GM12873 (cell line): Measurements from ENCODE around the gene CMTR1.

Experiments
- TF ChIP-seq, protein P1 (sequence below): IDR thresholded peaks from 2 replicates; pipeline ENCODE4 v1.5.1; 2012; ENCODE audit warnings: low read depth, mild to moderate bottlenecking, moderate library complexity, low read length, control low read depth; ENCODE audit not compliant: insufficient read depth; ENCODE audit errors: missing control alignments

The CMTR1 gene

DNA sequence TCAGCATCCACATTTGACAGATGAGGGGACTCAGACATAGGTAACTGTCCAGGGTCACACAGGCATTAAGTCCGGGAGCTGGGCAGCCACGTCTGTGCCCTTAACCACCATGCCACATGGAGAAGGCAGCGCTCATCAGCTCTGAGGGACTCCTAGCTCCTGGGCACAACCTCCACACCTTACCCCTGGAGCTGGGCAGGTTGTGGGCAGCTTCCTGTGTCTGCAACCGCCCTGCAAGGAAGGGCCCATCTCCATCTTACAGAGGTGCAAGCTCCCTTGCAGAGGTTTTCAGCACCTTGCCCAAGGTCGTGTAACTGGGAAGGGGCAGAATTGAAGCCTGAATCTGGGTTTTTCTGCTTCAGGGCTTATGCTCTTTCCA, 58.8 kb downstream of the CMTR1 start:
- TF ChIP-seq, protein P1, sequence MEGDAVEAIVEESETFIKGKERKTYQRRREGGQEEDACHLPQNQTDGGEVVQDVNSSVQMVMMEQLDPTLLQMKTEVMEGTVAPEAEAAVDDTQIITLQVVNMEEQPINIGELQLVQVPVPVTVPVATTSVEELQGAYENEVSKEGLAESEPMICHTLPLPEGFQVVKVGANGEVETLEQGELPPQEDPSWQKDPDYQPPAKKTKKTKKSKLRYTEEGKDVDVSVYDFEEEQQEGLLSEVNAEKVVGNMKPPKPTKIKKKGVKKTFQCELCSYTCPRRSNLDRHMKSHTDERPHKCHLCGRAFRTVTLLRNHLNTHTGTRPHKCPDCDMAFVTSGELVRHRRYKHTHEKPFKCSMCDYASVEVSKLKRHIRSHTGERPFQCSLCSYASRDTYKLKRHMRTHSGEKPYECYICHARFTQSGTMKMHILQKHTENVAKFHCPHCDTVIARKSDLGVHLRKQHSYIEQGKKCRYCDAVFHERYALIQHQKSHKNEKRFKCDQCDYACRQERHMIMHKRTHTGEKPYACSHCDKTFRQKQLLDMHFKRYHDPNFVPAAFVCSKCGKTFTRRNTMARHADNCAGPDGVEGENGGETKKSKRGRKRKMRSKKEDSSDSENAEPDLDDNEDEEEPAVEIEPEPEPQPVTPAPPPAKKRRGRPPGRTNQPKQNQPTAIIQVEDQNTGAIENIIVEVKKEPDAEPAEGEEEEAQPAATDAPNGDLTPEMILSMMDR: no peak

DNA sequence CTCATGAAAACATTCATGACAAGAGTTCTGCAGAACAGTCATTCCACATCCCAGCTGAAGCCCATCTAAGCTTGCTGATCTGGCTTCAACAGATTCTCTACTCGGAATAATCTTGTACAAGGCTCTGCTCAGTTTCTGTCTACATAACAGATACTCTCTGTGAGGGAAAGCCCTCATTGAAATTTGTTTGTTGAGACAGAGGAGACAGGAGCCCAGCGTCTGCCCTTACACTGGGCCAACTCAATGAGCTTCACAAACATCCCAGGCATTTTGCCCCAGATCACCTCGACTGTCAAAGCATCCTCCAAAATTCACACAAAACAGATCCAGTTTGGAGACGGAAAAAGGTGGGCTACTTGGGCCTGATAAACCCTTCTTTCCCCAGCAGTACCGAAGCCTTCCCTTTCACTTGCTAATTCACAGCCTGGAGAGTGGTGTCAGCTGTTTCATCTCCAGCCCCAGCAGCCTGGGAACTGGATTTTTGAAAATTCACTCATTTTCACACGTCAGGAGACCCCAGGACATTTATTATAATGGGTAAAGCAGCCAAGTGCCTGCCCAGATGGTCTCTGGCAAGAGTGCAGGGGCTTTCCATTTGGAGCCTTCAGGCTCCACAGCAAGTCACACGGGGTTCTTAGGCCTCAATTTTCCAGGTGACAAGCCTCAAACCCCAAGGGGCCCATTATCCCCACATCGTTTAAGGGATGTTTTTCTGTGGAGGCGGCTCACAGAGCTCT, 59.4 kb downstream of the CMTR1 start:
- TF ChIP-seq, protein P1: no peak

DNA sequence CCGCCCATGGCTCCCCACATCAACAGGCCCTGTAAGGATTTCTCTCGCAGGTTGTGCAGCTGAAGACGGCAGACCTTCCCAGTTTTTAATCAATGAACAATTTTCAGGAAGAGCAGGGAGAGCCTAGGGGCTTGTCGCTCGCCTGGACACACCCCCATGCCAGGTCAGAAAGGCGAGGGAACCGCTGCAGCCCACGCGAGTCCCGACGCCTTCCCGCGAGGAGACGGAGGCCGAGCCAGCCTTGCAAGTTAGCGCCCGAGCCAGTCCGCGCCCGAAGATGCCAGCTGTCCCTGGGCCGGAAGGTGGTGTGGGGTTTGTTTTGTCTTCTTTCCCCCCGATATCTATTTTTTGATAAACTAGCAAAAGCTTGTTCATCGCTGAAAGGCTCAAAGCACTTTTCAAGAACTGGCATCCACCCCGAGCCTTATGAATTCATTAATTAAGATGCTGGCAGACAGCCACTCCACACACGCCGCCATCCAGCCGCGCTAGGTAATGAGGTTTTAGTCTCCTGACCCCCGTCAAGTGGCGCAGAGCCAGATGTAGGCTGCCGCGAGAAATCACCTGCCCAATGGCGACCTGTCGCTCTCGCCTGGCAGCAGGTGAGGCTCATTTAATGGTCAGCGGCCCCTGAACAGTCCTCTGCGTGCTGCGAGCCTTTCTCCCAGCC, 60.1 kb downstream of the CMTR1 start:
- TF ChIP-seq, protein P1: no peak

DNA sequence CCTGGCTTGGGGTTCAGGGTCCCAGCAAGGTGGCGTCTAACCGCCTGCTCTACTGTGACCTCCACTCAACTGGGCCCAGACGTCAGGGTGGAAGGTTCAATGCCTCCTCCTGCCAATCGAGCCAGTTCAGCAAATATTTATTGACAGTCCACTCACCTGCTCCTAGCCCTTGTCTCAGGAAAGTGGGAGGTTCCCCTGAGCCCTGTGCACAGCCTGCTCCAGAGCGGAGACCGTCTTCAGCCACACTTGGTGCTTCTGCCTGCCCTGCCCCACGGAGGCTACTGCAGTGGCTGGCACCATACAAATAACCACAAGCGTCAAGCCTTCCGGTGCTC, 60.6 kb downstream of the CMTR1 start:
- TF ChIP-seq, protein P1: no peak

DNA sequence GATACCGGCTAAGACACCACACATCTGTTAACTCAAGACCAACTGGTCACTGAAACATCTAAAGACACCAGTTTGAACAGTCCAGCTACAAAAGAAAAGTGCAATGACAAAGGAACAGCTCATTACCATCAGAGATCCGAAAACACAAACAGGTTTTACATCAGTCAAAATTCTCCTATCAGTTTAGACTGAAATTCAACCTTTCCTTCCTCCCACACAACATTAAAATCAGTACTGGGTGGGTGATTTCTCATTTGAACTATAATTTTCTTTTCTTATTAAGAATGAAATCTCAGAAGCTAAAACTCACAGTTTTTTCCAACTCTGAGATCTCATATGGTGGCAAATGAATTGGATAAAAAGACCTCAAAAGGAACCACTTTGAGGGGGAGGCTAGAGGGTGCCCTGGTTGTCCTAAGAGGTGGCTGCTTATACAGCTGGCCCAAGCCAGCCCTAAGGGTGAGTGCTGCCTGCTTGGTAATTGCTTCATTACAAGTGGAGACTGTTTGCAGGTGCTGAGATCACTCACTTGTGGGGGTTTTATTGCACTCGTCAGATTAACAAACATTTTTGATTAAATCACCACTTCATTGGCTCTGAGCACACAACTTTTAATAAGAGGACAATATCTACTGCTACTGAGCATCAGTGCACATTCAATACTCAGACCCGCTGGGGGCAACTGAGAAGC, 62.4 kb downstream of the CMTR1 start:
- TF ChIP-seq, protein P1: no peak

DNA sequence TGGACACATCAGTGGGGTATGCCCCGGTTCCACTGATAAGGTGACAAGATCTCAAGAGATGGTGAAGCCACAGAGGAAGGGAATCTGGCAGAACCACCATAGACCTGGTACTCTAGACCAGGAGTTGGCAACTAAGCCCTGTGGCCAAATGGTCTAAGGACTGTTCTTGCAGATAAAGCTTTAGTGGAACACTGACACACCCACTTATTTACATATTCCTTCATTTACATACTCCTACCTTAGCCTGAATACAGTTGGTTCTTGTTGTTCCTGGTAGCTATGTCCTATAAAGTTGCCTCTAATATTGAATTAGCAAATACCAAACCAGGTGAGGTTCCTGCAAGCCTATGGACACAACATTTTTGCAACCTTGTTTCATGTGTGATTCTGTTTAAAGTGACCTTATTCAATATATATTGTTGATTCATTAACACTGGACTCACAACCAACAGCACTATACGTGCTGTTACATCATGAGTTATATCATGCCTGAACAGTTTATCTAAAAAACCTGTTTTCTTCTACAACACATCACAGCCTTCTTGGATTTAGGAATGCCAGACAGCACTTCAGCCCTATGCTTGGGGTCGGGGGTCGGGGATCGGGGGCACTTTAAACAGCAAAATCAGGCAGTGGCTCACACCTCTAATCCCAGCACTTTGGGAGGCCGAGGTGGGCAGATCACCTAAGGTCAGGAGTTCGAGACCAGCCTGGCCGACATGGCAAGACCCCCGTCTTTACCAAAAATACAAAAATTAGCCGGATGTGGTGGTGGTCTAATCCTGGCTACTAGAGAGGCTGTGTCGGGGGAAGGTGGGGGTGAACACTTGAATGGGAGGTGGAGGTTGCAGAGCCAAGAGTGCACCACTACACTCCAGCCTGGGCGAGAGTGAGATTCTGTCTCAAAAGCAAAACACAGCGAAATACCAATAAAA, 64.2 kb downstream of the CMTR1 start:
- TF ChIP-seq, protein P1: no peak
